Measurements from ENCODE around the gene ABCF1. TPM values are rescaled to one million over a fixed set of nuclear protein-coding genes. Genes with fewer than 3 reads are reported as not detected.
A peak's percentile ranks its signal among the peaks of the same experiment; 100 is the strongest.

The ABCF1 gene
- total and polyA plus RNA-seq, 9 of the 15 experiments (the other 6 are each of a cell fraction or from before 2014, with no cell fraction given): 41.6 to 193 (median 102) TPM

- TF ChIP-seq ZC3H8 (IDR thresholded peaks at IDR 0.05): no peak
- TF ChIP-seq, protein P1, sequence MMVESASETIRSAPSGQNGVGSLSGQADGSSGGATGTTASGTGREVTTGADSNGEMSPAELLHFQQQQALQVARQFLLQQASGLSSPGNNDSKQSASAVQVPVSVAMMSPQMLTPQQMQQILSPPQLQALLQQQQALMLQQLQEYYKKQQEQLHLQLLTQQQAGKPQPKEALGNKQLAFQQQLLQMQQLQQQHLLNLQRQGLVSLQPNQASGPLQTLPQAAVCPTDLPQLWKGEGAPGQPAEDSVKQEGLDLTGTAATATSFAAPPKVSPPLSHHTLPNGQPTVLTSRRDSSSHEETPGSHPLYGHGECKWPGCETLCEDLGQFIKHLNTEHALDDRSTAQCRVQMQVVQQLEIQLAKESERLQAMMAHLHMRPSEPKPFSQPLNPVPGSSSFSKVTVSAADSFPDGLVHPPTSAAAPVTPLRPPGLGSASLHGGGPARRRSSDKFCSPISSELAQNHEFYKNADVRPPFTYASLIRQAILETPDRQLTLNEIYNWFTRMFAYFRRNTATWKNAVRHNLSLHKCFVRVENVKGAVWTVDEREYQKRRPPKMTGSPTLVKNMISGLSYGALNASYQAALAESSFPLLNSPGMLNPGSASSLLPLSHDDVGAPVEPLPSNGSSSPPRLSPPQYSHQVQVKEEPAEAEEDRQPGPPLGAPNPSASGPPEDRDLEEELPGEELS (CRISPR knock-in tag; IDR thresholded peaks at IDR 0.05; ENCODE audit: borderline replicate concordance): peak; percentile 81; the same call in 1 of the 2 replicates
- peak; percentile 36; the same call in 1 of the 2 replicates for TF ChIP-seq KLF1 (tag; IDR thresholded peaks at IDR 0.05)
- TF ChIP-seq E2F4 (CRISPR knock-in tag; IDR thresholded peaks at IDR 0.05; ENCODE audit: low read depth): no peak
- no peak for TF ChIP-seq ZNF347 (CRISPR knock-in tag; IDR thresholded peaks at IDR 0.05; ENCODE audit: low read depth)
- no peak; the same call in 1 of the 2 replicates for TF ChIP-seq MYNN (IDR thresholded peaks at IDR 0.05)
- TF ChIP-seq MYNN (CRISPR knock-in tag; IDR thresholded peaks at IDR 0.05): no peak
- peak; percentile 79 for TF ChIP-seq E2F8 (IDR thresholded peaks at IDR 0.05; ENCODE audit: low read depth, partially characterized antibody)
- TF ChIP-seq SMAD3 (CRISPR knock-in tag; conservative IDR thresholded peaks at IDR 0.05): no peak
- TF ChIP-seq HMG20A (CRISPR knock-in tag; conservative IDR thresholded peaks at IDR 0.05): no peak
- TF ChIP-seq FOXA3 (CRISPR knock-in tag; conservative IDR thresholded peaks at IDR 0.05 in 1 of 2, IDR thresholded peaks at IDR 0.05 in 1 of 2): no peak; a peak in 1 of 4 replicates
- no peak for TF ChIP-seq SRSF1 (IDR thresholded peaks at IDR 0.05; ENCODE audit: low read depth, low read length)
- no peak for TF ChIP-seq POU5F1 (IDR thresholded peaks at IDR 0.05; ENCODE audit: borderline replicate concordance, low read depth, low read length, partially characterized antibody)
- no peak for TF ChIP-seq CBFA2T3 (IDR thresholded peaks at IDR 0.05)
- TF ChIP-seq TRIM28 (IDR thresholded peaks at IDR 0.05): 0 out of 2 replicates have a peak, but pooled peaks have one; percentile 15
- no peak for TF ChIP-seq ZNF280A (IDR thresholded peaks at IDR 0.05; ENCODE audit: low read depth, partially characterized antibody)
- TF ChIP-seq PML (IDR thresholded peaks at IDR 0.05; ENCODE audit: low read length): peak; percentile 30; the same call in 1 of the 2 replicates
- peak; percentile 80 for TF ChIP-seq MAX (CRISPR knock-in tag; IDR thresholded peaks at IDR 0.05)
- TF ChIP-seq ZNF146 (CRISPR knock-in tag; IDR thresholded peaks at IDR 0.05; ENCODE audit: unreplicated experiment): no peak
- TF ChIP-seq RBM22 (IDR thresholded peaks at IDR 0.05; ENCODE audit: low read depth, low read length, poor library complexity, severe bottlenecking): peak; percentile 89
- no peak for TF ChIP-seq ZNF384 (IDR thresholded peaks at IDR 0.05; ENCODE audit: low read depth, low read length)
These were observed 15.0 kb upstream of the ABCF1 start, which contains the start of gene GNL1 (continued) for GRCh38 chr6:30556066-30556905.

Measured in K562 (cell line).